HG03439 (cell line): ENCODE data around the gene KCNQ1OT1.
"Not testable (repeated sequence)": the region's sequence is repeated elsewhere in the genome, so short reads cannot be mapped to it uniquely, and the experiment has no call there.

Experiments
- ATAC-seq: cut with Tn5 transposase; IDR thresholded peaks from one replicate; pipeline ENCODE4 v1.9.1; 2021; ENCODE audit warnings: mild to moderate bottlenecking, moderate library complexity; ENCODE audit not compliant: unreplicated experiment

Gene KCNQ1OT1

DNA sequence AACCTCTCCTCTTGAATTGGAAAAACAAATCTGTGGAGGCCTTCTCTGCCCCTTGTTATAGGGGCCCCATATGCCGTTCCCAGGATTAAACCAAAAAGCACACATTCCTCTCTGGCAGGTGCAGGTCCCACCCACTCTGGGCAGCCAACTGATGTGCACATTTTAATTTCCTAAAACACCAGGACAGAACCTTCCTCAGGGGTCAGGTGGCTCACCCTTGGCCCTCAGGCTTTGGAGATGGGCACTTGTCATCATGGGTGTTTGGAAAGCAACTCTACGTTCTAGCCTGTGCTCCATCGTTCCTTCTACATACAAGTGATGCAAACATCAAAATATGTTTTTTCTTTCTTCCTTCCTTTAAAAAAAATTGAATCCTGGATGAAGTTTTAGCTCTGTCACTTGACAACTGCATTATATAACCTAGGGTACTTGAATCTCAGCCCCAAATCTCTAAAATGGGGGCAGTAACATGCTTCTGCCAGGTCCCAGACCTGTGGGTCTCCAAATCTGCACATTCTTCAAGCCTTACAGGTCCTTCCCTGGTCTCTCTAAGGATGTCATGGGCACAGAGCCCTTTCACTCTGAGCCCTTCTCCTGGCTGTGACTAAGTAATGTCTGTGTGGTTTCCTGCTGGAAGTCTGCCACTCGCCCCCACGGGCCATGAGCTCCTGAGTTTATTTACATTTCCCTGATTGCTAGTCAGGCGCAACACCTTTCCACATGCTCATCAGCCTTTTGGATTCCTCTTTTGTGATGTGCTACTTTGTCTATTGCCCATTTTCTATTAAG, 43.8 kb downstream of the KCNQ1OT1 start:
- no peak for ATAC-seq

DNA sequence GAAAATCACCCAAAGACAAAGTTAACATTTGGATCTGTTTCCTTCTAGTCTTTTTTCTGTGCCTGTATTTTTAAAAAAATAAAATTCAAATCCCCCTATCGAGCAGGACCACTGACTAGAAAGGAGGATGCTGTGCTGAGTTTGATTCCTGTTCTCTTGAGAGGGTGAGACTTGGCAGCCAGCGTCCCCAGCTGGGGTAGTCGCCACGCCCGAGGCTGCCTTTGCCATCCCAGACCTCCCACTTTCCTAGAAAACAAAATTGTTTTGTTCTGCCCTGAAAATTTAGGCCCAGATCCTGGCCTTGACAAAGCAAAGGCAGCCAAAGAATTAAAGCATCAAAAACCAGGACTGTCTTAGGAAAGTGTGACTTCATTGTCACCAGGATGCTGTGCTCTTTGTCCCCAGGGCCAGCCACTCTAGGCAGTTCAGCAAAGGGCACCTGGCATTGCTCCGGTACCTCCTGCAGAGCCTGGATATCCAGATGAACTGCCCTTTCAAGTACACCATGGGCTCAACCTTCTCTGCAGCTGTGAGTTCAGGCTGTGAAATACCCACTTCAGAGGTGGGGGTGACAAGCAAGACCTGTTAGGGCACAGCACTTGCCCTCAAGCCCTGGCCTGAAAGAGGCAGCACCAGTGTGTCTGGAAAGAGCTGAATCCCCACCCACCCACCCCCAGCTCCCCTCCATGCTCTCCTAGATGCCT, 44.6 kb downstream of the KCNQ1OT1 start:
- no peak for ATAC-seq

DNA sequence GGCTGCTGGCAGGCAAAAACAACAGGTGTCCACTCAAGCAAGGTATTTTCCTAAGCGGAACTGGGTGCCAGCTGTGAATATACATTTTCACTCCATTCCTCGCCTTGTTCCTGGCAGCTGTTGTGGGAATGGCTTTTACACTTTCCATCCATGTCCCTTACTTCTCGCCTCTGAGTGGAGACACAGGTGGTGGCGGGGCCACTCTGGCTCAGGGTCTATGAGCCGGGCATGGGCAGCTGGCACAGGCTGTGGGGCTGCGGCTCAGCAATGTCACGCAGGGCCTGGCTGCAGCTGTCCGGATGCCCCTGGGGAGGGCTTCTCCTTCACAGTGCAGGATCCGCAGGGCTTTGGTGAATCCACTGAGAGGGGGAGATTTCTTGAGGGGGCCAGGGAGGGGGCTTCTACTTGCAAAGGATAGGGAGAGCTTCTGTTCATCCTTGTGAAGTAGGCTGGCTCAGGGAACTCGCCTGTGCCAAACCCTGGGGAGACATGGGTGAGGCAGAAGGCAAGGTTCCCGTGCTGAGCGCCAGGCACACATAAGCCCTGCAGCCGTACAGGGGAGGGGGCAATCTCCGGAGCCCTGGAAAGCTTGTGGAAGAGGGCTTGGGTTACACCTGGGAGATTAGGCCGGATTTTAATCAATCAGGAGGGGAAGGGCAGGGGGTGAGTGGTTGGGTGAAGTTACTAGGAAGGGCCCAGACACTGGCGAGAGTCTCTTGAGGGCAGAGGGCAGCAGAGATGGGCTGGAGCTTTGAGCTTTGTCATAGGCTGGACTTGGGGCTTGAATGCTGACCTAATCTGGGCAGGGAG, 45.7 kb downstream of the KCNQ1OT1 start:
- ATAC-seq = no peak

DNA sequence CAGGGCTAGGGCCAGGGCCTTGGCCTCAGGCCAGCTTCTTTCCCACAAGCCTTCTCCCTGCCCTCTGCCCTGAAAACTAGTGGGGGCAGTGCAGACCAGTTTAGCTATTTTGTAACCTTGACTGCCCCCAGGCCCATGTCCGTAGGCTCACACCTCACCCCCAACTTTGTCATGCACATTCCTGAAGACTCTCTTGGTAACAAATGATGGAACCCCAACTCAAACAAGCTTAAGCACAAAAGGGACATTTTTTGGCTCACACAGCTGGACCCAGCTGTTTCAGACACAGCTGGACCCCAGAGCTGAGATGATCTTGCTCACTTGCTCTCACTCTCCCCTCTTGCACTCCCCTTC, 46.6 kb downstream of the KCNQ1OT1 start:
- no peak for ATAC-seq

DNA sequence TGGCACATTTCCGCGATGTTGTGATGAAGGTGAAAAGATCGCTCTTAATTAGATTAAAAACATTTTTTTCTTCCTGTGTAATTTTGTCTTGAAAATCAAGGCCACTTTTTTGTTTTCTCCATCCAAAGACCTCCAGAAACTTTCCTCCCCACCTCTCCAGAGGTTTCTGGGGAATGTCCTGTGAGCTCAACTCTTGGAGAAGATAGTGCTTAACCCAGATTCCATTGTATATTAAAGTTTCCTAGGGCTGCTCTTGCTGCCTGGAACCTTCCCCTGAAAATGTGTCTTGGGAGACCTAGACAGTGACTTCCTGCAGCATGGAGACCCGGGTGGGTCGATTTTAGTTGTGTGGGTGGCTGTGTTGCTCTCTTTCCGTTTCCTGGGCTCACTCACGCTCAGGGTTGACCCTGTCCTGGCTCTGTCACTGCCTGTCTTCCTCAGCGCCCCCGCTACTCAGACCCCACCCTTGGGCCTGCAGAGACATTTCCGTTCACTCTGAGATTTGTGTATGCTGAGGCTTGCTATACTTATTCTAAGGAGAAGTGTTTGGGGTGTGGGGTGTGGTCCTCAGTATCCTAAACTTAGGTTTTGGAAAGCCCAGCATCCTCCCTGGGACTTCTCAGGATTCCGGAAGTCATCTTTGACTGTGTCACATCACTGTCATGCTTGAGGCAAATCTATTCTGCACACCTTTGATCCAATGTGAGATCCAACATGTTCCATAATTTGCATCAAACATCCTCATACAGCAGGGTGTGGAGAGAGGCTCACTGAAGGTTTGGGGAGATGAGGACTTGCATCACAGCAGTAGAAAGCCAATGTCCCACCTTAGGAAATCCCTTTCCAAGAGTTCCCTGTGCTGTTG, 47.2 kb downstream of the KCNQ1OT1 start:
- ATAC-seq = no peak

DNA sequence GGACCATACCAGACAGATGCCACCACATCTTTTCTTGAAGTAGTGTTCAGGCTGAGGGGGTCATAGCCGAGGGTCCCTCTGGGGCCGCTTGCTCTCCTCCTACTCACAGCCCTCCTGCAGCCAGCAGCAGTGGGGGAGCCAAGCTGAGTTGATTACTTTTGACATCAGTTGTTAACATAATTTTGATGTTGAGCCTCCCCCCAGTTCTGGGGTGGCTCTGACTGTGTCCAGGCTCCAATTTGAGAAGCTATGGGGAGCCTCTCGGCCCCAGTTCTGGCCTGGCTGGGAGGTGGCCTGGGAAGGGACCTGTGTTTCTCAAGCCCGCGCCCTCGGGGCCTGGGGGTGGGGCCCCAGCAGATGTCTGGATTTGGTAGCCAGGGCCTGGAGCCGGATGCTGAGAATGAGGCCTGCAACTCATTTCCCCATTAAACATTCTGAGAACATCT, 47.9 kb downstream of the KCNQ1OT1 start:
- no peak for ATAC-seq

DNA sequence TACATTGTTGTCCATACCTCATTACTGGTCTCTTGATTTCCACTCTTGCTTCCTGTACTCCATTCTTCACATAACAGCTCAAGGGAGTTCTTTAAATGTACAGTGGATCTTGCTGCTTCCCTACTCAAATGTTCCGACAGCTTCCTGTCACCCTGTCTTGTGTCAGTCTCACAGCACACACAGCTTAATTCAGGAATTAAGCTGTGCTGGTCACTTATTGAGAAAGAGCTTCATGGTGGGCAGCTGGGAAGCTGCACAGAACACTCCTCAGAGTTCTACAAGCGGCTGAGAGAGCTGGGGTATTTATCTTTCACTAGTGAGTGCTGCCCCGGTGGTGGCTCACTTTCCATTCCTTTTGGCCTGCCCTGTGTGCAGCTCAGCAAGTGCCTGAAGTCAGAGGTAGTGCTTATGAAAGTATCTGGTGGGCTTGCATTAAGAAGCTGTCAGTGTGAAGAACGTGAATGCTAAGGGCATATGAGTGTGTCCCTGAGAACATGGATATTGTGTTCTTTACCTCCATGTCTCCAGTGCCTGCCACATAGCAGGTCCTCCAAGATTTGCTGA, 48.7 kb downstream of the KCNQ1OT1 start:
- ATAC-seq = no peak

DNA sequence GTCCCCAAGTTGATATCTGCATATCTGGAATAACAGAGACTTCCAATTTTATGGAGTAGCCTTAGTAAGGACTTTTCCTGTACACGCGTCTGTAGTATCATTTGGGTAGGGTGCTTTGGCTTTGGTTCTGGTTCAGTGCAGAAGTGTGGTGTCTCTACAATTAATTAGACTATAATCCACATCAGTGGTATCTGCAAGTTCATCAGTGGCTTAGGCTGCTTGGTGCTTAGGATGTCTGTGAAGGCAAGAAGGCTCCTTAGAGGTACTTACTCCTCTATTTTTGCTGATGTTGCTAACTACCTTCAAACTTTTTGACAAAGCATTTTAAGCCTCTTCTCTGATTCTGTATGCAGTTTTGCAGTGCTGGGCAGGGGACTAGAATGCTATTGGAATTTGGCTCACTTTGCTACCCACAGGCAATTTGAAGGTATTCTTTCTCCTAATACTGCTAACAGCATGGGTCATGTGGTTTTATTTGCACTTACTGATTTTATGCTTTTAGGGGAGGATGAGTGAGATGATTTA, 49.4 kb downstream of the KCNQ1OT1 start:
- ATAC-seq = no peak

DNA sequence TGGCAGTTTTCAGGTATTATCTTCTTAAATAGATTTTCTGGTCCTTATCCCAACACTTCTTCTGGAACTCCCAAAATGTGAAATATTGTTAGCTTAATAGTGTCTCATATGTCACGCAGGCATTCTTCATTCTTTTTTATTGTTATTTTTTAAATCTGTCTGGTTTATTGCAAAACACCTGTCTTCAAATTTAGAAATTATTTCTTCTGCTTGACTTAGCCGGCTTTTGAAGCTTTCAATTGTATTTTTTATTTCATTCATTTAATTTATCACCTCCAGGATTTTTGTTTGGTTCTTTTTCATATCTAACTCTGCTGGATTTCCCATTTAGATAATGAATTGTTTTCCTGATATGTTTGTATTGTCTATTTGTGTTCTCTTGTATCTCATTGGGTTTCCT, 49.9 kb downstream of the KCNQ1OT1 start:
- ATAC-seq = no peak

DNA sequence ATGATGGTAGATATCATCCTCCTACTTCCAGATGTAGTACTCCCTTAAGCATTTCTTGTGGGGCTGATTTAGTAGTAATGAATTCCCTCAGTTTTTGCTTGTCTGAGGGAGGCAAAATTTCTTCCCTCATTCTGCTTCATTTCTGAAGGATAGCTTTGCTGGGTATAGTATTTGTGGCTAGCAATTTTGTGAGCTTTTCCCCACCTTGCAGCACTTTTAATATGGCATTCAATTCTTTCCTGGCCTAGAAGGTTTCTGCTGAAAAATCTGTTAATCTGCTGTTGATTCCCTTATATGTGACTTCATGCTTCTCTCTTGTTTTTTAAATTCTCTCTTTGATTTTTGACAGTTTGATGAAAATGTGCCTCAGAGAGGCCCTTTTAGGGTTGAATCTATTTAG, 50.4 kb downstream of the KCNQ1OT1 start:
- ATAC-seq = no peak

DNA sequence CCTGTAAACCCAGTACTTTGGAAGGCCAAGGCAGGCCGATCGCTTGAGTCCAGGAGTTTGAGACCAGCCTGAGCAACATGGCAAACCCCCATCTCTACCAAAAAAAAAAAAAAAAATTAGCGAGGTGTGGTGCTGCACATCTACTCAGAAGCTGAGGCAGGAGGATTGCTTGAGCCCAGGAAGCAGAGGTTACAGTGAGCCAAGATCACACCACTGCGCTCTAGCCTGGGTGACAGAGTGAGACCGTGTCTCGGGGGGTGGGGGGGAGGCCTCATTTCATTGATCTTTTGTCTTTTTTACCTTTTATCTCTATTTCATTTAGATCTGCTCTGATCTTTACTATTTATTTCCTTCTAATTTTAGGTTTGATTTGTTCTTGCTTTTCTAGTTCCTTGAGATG, 51.8 kb downstream of the KCNQ1OT1 start:
- no peak for ATAC-seq

DNA sequence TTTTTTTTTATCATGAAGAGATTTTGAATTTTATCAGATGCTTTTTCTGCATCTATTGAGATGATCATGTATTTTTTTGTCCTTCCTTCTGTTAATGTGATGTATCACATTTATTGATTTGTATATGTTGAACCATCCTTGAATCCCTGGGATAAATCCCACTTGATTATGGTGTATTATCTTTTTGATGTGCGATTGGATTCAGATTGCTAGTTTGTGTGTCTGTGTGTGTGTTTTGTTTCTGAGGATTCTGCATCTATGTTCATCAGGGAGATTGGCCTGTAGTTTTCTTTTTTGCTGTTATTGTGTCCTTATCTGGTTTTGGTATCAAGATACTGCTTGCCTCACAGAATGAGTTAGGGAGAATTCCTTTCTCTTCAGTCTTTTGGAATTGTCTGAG, 52.6 kb downstream of the KCNQ1OT1 start:
- ATAC-seq = no peak

DNA sequence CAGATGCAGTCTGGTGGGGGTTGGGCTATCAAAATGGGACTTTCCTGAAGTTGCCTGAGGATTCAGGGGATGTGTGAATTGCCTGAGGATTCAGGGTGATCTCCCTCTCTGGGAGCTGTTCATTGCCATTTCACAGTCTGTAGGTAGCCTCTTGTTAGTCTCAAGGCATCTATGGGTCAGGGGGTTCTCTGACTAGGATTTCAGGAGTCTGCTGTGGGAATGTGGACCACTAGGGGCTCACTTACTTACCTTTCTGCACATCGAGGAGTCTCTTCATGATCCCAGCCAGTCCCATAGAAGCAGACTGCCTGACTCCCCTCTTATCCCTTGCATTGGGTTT, 54.0 kb downstream of the KCNQ1OT1 start:
- ATAC-seq = no peak

DNA sequence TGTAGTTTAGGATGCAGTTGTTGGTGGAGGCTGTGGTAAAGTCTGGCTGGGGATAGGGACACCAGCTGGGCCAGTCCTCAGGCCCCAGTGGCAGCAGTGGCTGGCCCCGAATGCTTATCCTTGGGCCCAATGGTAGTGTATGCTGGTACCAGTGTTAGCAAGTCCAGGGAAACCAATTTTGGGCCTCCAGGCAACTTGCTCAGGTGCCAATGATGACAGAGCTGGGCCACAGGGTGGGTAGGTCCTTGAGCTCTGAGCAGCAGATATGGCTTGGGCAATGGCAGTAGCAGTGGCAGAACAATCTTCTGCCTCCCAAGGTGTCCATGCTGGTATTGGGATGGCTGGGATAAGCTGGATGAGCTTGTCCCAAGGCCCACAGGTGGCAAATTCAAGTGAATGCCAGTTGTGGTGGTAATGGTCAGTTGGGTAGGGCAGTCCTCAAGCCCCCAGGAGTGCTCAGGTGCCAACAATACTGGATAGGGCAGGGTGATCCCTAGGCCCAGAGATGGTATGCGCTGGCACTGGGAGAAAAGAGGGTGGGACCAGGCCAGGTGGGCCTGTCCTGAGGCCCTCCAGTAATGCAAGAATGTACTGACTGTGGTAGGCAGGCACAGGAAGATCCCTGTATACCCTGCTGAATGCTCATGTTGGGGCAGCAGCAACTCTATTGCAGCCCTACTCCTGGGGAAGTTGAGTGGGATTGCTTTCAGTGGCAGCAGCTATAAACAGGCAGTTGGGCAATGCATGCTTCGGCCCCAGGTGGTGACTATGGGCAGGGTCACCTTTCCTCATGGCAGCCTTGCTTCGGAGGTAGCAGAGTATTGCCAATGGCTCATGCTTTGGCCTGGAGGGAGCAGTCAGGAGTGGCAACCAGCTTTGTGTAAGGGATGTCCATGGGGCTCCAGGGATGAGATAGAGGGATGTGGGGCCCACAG, 54.7 kb downstream of the KCNQ1OT1 start:
- ATAC-seq = no peak

DNA sequence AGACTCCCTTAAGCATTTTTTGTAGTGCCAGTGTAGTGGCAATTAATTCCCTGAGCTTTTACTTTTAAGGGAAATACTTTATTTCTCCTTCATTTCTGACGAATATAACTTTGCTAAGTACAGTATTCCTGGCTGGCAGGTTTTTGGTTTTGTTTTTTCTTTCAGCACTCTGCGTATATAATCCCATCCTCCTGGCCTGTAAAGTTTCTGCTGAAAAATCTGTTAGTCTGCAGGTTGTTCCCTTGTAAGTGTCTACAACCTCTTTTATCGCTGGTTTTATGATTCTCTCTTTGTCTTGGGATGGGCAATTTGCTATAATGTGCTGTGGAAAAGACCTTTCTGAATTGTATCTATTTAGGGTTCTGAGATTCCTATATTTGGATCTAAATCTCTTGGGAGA, 56.0 kb downstream of the KCNQ1OT1 start:
- ATAC-seq = no peak

DNA sequence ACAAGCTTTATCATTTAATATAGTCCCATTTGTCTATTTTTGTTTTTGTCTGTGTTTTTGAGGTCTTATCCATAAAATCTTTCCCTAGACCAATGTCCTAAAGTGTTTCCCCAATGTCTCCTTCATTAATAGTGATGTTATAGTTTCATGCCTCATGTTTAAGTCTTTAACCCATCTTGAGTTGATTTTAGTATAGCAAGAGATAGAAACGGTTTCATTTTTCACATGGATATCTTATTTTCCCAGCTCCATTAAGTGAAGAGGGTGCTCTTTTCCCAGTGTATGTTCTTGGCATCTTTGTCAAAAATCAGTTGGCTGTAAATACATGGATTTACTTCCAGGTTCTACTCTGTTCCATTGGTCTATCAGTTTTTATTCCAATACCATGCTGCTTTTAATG, 58.2 kb downstream of the KCNQ1OT1 start:
- no peak for ATAC-seq

DNA sequence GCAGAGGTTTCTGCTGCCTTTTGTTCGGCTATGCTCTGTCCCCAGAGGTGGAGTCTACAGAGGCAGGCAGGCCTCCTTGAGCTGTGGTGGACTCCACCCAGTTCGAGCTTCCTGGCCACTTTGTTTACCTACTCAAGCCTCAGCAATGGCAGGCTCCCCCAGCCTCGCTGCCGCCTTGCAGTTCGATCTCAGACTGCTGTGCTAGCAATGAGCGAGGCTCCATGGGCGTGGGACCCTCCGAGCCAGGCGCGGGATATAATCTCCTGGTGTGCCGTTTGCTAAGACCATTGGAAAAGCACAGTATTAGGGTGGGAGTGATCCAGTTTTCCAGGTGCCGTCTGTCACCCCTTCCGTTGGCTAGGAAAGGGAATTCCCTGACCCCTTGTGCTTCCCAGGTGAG, 60.0 kb downstream of the KCNQ1OT1 start:
- ATAC-seq = not testable (repeated sequence)

DNA sequence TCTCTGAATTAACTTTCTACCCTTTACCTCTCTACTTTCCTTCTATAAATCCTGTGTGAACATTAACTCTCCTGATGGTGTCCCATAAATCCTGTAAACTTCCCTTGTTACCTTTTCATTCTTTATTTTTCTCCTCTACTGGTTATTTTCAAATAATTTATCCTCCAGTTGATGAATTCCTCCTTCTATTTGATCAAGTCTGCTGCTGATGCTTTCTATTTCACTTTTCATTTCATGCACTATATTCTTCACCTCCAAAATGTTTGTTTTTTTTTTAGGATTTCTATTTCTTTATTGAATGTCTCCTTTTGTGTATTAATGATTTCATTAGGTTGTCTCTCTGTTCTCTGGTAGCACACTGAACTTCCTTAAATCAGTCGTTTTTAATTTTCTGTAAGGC, 68.6 kb downstream of the KCNQ1OT1 start:
- ATAC-seq = no peak

DNA sequence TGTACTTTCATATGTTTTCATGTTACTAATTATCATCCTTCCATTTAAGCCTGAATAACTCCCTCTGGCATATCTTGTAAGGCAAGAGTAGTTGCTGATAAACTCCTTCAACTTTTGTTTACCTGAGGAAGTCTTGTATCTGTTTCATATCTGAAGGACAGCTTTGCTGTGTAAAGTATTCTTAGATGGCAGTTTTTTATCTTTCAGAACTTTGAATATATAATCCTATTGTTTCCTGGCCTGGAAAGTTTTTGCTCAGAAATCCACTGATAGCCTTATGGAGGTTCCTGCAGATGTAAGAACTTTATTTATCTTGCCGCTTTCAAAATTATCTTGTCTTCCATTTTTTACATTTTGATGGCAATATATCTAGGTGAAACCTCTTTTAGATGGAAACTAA, 69.1 kb downstream of the KCNQ1OT1 start:
- no peak for ATAC-seq
